ENCODE measurements around the gene SH3D19.
"Not testable (repeated sequence)": the region's sequence is repeated elsewhere in the genome, so short reads cannot be mapped to it uniquely, and the experiment has no call there.

Gene SH3D19

DNA sequence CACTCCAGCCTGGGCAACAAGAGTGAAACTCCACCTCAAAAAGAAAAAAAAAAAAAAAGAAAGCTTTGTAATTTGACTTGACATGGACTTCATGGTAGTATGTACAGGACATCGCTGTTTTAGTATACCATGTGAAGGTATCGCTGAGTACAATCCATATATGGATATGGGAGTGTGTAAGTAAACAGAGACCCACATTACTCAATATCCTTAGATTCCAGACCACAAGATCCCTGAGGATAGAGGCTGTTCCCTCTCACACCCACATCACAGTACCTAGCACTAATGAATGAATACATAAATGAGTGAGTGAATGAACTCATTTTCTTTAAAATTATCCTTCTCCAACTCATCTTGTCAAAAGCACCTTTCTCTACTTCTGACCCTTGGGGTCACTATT is 234.4 kb downstream of the SH3D19 start:
- no peak for DNase-seq

DNA sequence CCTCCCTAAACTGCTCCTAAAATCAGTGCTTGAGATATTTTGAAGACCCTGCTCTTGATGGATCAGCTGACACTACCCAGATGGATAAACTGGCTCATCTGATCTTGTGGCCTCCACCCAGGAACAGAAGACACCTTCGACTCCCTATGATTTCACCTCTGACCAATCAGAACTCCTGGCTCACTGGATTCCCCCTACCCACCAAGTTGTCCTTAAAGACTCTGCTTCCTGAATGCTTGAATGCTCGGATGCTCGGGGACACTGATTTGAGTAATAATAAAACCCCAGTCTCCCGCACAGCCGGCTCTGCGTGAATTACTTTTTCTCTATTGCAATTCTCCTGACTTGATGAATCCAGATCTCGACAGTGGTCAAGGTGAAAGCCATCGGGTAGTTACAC is 237.9 kb downstream of the SH3D19 start:
- DNase-seq = no peak

DNA sequence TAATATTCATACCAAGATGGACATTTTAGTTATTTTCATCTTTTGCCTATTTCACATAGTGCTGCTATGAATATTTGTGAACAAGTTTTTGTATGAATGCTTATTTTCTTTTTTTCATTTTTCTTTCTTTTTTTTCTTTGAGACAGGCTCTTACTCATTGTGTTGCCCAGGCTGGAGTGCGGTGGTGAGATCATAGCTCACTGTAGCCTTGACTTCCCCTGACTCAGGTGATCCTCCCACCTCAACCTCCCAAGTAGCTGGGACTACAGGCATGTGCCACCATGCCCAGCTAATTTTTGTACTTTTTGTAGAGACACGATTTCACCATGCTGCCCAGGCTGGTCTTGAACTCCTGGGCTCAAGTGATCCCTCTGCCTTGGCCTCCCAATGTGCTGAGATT is 247.4 kb downstream of the SH3D19 start:
- DNase-seq = not testable (repeated sequence)

DNA sequence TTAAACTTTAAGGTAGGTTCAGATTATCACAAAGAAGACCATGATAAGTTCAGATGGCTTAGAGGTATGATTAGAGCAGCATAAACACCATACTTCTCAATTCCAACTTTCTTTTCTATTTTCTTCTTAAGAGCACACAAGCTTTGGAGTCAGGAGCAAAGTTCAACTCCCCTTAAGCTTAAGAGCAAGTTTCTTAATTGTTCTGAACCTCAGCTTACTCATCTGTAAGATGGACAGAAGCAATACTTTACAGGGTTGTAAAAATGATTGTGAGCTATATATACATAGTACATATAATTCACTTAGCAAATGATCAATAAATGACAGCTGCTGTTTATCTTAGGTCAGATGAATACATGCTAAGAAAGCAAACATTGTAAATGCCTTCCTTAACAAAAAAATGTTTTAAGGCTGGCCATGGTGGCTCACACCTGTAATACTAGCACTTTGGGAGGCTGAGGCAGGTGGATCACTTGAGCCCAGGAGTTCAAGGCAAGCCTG is 250.9 kb downstream of the SH3D19 start:
- DNase-seq = no peak

Data from DMS53 (cell line).